GM21619 (cell line): ENCODE data around the gene MTRR.
A peak's percentile ranks its signal among the peaks of the same experiment; 100 is the strongest.
"Not testable (repeated sequence)": the region's sequence is repeated elsewhere in the genome, so short reads cannot be mapped to it uniquely, and the experiment has no call there.

Experiments used
- ATAC-seq: cut with Tn5 transposase; IDR thresholded peaks from one replicate; pipeline ENCODE4 v1.9.1; 2021; ENCODE audit not compliant: unreplicated experiment

Gene MTRR

DNA sequence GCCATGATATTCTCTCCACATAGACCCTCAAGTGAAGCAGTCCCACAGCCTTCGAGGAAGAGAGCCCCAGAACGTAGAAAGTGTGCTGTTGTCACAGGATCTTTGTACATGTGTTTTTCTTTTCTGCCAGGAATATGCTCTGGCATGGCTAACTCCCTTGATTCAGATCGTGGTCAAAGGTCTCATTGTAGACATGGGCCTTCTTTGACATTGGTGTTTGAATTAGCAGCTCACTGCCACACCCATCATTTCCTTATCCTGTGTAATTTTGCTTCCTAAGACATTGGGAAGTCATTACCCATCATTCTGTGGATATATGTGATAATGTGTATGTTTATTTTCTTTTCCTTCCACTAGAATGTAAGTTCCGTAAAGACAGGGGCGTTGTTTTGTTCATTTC lies 25.5 kb downstream of the MTRR start:
- no peak for ATAC-seq

GRCh38 chr5:7894860-7895259 lies 25.9 kb downstream of the MTRR start:
- peak; percentile 96 for ATAC-seq

DNA sequence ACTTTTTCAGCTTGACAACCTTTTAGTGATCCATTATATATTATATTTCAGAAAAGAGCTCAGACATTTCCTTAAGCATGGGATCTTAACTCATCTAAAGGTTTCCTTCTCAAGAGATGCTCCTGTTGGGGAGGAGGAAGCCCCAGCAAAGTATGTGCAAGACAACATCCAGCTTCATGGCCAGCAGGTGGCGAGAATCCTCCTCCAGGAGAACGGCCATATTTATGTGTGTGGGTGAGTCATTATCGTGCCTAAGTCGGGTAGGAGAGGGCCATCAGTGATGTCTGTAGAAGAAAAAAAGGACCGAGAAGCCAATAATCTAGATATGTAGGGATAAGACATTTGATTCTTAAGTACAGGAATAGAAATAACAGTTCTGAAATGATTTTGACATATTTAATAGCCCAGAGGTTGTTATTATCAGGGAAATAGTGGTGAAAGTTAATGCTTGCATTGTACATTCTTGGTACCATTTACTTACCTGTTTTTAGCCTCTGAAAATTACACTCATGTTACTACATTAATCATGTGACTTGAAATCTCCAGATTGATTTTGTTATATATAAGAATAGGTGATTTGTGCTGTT lies 28.2 kb downstream of the MTRR start:
- ATAC-seq = no peak

DNA sequence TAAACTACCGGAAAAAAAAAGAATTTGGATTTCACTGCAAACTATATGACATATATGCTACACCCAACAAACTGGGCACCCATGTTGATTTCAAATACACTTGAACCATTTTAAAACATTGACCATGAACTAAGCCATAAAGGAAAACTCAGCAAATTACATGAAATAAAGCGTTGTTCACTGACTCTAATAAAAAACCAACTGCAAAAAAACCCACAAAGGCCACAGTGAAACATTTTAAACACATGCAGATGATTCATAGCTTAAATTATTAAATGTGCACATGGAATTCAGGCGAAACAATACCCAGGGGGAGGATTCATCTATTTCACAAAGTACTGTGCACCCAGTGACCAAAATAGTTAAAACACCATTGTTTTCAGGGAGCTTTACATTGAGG lies 33.3 kb downstream of the MTRR start:
- no peak for ATAC-seq

- no peak for ATAC-seq
These were observed 34.0 kb downstream of the MTRR start for GRCh38 chr5:7902666-7903625.

- ATAC-seq = no peak
These were observed 35.2 kb downstream of the MTRR start for GRCh38 chr5:7904170-7904569.

- no peak for ATAC-seq
These were observed 38.7 kb downstream of the MTRR start for GRCh38 chr5:7907612-7908011.

- no peak for ATAC-seq
These were observed 39.4 kb downstream of the MTRR start for GRCh38 chr5:7908317-7908716.

GRCh38 chr5:7910738-7911428 lies 41.9 kb downstream of the MTRR start:
- no peak for ATAC-seq

DNA sequence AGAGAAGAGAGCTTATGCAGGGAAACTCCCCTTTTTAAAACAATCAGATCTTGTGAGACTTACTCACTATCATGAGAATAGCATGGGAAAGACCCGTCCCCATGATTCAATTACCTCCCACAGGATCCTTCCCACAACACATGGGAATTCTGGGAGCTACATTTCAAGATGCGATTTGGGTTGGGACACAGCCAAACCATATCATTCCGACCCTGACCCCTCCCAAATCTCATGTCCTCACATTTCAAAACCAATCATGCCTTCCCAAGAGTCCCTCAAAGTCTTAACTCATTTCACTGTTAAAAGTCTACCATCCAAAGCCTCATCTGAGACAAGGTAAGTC lies 42.5 kb downstream of the MTRR start:
- ATAC-seq = not testable (repeated sequence)

DNA sequence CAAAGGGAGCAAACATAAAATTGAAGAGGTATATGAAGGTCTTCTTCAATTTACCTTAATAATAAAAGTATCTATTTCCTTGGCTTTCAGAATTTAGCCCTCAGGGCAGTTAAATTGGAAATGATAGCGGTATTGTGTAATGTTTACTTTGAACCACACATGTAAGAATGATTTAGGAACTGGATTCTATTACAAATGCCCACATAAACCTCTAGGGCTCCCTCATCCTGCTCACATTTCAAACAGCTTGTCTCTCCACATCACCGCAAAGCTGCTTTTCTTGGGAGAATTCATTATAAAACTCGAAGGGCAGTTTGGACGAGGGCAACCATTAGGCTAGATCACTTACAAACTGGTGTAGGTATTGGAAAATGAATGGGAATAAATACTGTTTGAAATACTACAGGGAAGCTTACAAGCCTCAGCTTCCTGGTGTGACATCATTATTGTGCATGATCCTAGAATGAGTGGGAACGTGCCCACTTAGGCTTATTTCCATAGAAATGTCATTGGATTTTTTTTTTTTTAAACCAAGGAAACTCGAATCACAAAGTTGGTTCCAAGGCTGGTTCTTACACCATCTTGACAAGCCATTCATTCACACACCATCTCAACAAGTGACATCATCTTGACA lies 47.3 kb downstream of the MTRR start:
- ATAC-seq = no peak

DNA sequence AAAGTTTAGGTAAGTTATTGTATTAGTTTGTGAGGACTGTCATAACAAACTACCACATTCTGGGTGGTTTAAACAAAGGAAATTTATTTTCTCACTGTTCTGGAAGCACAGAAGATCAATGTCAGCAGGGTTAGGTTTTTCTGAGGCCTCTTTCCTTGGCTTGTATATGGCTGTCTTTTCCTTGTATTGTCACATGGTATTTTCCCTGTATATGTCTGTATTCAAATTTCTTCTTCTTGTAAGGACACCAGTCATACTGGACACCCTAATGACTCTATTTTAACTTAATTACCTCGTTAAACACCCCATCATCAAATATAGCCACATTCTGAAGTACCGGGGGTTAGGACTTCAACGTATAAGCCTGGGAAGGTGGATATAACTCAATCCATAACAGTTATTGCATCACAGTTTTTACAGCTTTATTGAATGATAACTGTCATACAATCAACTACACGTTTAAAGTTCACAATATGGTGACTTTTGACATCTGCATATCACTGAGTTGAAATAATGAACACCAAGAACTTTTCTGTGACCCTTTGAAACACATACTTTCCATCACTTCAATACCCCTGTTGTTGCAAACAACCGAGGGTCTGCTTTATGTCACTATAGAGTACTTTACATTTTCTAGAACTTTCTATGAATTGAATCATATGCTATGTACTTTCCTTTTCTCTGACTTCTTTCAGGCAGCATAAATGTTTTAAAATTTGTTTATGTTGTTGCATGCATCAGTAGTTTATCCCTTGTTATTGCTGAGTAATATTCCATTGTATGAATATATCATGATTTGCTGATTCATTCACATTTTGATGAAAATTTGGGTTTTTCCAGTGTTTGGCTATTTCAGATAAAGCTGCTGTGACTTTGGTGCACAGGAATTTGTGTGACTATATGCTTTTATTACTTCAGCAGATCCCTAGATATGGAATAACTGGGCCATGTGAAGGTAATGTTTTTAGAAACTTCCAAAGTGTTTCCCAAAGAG lies 48.5 kb downstream of the MTRR start:
- no peak for ATAC-seq

- no peak for ATAC-seq
These were observed 57.2 kb downstream of the MTRR start for GRCh38 chr5:7925961-7926695.

DNA sequence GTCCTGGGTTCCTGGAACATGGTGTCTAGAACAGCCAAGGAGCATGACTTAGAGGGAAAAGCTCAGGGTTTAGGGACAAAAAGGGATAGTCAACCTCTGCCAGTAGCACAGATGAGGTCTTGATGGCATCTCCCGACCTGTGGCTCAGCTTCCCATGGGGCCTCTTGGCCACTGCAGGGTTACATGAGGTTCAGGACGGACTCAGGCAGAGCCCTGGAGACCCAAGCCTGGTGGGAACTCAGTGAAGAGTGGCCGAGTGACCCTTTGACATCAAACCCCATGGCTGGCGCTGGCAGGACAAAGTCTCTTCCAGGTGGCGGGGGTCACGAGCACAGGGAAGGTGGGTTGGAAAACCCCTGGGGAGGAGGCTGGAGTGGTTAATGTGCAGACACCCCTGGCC lies 57.8 kb downstream of the MTRR start:
- ATAC-seq = no peak

- peak; percentile 79 for ATAC-seq
These were observed 58.8 kb downstream of the MTRR start for GRCh38 chr5:7927466-7928375.

DNA sequence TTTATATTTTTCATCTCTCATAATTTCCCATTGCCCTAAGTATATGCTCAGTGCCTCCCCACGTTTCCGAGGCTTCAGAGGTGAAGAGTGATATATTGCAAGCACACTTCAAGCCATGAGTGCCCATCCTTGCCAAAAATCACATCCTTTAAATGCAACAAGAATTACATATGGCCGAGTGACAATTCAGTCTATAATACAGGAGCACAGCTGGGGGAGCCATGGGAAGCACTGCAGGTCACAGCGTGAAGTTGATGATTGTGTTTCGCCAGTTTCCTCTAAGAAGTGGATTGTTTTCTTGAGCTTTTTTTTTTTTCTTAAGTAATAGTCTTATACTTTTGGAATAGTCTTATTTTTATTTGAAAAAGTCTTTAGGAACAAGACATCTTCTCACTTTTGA lies 61.1 kb downstream of the MTRR start:
- no peak for ATAC-seq

DNA sequence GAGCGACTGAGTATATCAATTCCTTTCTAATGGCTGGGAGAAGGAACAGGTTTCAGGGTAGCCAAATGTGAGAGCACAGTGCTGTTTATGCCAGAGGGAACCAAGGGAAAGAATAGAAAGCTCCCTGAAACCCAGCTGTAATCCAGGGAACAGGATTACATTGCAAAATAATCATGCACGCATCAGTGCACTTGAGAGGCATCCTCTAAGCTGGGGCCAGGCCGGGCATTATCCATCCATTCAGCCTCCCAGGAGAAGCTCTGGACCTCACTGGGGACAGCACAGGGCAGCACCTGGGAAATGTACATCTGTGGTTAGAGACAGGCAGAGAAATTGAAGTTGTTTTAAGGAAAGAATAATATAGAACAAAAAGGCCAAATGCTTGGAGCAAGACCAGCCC lies 72.7 kb downstream of the MTRR start:
- no peak for ATAC-seq

- ATAC-seq = no peak
These were observed 78.4 kb downstream of the MTRR start for GRCh38 chr5:7947301-7947700.
